Neuronal stem cell (in vitro differentiated cells): ENCODE results near the gene PARP14.
"Not testable (repeated sequence)": the region's sequence is repeated elsewhere in the genome, so short reads cannot be mapped to it uniquely, and the experiment has no call there.

Source experiments
- DNase-seq: peaks from one replicate; pipeline ENCODE4 v3.0.0-alpha.2; 2013; ENCODE audit warnings: low spot score
- H2AFZ ChIP-seq: one replicate; pipeline ENCODE4 v1.6.1; 2013; ENCODE audit warnings: mild to moderate bottlenecking, low read length, inconsistent platforms
- H2AK5ac ChIP-seq: 2 replicates; pipeline ENCODE4 v1.6.1; 2013; ENCODE audit warnings: low read depth, mild to moderate bottlenecking, inconsistent platforms, low read length, moderate library complexity, mixed read lengths
- H2BK120ac ChIP-seq: 2 replicates; pipeline ENCODE4 v1.6.1; 2013; ENCODE audit warnings: low read depth, mild to moderate bottlenecking, inconsistent platforms, low read length, moderate library complexity, mixed read lengths
- H2BK12ac ChIP-seq: one replicate; pipeline ENCODE4 v1.6.1; 2013; ENCODE audit warnings: low read length, inconsistent platforms
- H2BK15ac ChIP-seq: 2 replicates; pipeline ENCODE4 v1.6.1; 2013; ENCODE audit warnings: mild to moderate bottlenecking, low read length, inconsistent platforms, mixed read lengths
- H2BK5ac ChIP-seq: one replicate; pipeline ENCODE4 v1.6.1; 2013; ENCODE audit warnings: inconsistent platforms, mild to moderate bottlenecking, low read length, moderate library complexity
- H3K14ac ChIP-seq: one replicate; pipeline ENCODE4 v1.6.1; 2013; ENCODE audit warnings: low read length, inconsistent platforms
- H3K18ac ChIP-seq: 2 replicates; pipeline ENCODE4 v1.6.1; 2013; ENCODE audit warnings: low read length, inconsistent platforms
- H3K23ac ChIP-seq: 2 replicates; pipeline ENCODE4 v1.6.1; 2013; ENCODE audit warnings: low read depth, mild to moderate bottlenecking, mixed read lengths, low read length, inconsistent platforms; ENCODE audit not compliant: poor library complexity
- H3K27ac ChIP-seq: replicated peaks from 3 replicates; pipeline ENCODE4 v1.5.1; 2013; ENCODE audit warnings: low read length, inconsistent platforms
- H3K27me3 ChIP-seq, 3 experiments: 2 replicates each; pipeline ENCODE4 v1.6.1; 2013; ENCODE audit warnings: low read length in 3 of 3, mild to moderate bottlenecking in 2 of 3, inconsistent platforms in 1 of 3, low read depth in 1 of 3, mixed read lengths in 1 of 3, moderate library complexity in 1 of 3; ENCODE audit not compliant: control insufficient read depth in 3 of 3, insufficient read depth in 3 of 3
- H3K36me3 ChIP-seq, 2 donors: replicated peaks in 1 of 2; 2 replicates each; pipeline ENCODE4 v1.6.1; 2013; ENCODE audit warnings: low read length in 2 of 2; ENCODE audit not compliant: control insufficient read depth in 2 of 2, insufficient read depth in 2 of 2
- H3K4ac ChIP-seq: 2 replicates; pipeline ENCODE4 v1.6.1; 2013; ENCODE audit warnings: inconsistent platforms, mild to moderate bottlenecking, low read length, moderate library complexity
- H3K4me1 ChIP-seq, 2 donors: 1 replicate in 1 of 2; 2 replicates in 1 of 2; pipeline ENCODE4 v1.6.1; 2013; ENCODE audit warnings: low read length in 2 of 2, low read depth in 1 of 2; ENCODE audit not compliant: control insufficient read depth in 2 of 2, insufficient read depth in 1 of 2
- H3K4me2 ChIP-seq: one replicate; pipeline ENCODE4 v1.6.1; 2013; ENCODE audit warnings: mild to moderate bottlenecking, low read length, inconsistent platforms; ENCODE audit not compliant: insufficient read depth, poor library complexity, severe bottlenecking
- H3K4me3 ChIP-seq, 2 donors: 2 replicates each; pipeline ENCODE4 v1.5.1; 2013; ENCODE audit warnings: low read length in 2 of 2, mild to moderate bottlenecking in 2 of 2, inconsistent platforms in 1 of 2, moderate library complexity in 1 of 2
- H3K79me1 ChIP-seq: one replicate; pipeline ENCODE4 v1.6.1; 2013; ENCODE audit warnings: low read depth, mild to moderate bottlenecking, inconsistent platforms, low read length, moderate library complexity
- H3K9ac ChIP-seq: one replicate; pipeline ENCODE4 v1.6.1; 2013; ENCODE audit warnings: mild to moderate bottlenecking, low read depth, low read length, inconsistent platforms; ENCODE audit not compliant: poor library complexity
- H3K9me3 ChIP-seq, 2 donors: replicated peaks in 1 of 2; 2 replicates each; pipeline versions ENCODE3 to v1.6.1; 2013; ENCODE audit warnings: low read length in 2 of 2, mild to moderate bottlenecking in 2 of 2, inconsistent platforms in 1 of 2, low read depth in 1 of 2, mixed read lengths in 1 of 2, moderate library complexity in 1 of 2; ENCODE audit not compliant: control insufficient read depth in 2 of 2, insufficient read depth in 1 of 2
- H4K8ac ChIP-seq: one replicate; pipeline ENCODE4 v1.6.1; 2013; ENCODE audit warnings: low read depth, mild to moderate bottlenecking, inconsistent platforms, low read length, moderate library complexity
- H4K91ac ChIP-seq: one replicate; pipeline ENCODE4 v1.6.1; 2013; ENCODE audit warnings: low read length, low read depth, mild to moderate bottlenecking, inconsistent platforms; ENCODE audit not compliant: poor library complexity
- WGBS, 2 donors: extraction: QIAGEN DNeasy Blood & Tissue Kit; methylation state at CpG; one replicate each; pipeline ENCODE4 v1.1.7; 2013; ENCODE audit warnings: missing lambda C conversion rate in 2 of 2, mixed read lengths in 1 of 2; ENCODE audit not compliant: insufficient read length in 2 of 2, insufficient replicate concordance in 1 of 2; ENCODE audit errors: extremely low coverage in 2 of 2; 5-methylcytosine and 5-hydroxymethylcytosine counted together

Gene PARP14

DNA sequence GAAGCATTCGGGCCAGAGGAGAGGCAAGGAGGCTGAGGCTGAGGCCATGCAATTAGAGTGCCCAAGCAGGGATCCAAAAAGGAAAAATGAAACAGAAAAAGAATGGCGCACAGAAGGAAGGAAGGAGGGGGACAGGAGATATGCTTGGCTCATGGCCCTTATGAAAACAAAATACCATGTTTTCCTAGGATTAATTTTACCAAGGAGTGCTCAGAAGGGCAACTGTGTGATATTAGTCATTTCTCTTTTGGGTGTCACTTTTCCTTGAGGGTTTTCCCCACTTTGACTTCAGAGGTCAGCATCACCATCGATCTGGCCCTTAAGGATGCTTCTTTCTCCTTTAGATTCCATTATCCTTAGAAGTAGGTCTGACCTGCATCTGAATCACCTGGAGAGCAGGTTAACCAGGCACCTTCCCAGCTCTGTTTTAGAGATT lies 1.4 kb downstream of the PARP14 start:
- Histone ChIP-seq H3K36me3 (peaks cover 0 to 1% of the 10 kb centered on the region in 2 donors), H3K27me3 (peaks cover 2 to 27% (median 9%) of the 10 kb centered on the region in 3 experiments), H3K9ac (no peak overlapping the region), H3K4ac (no peak overlapping the region), H3K9me3 (peaks cover 0 to 3% of the 10 kb centered on the region in 2 donors), H2AK5ac (no peak overlapping the region), H3K27ac (no peak overlapping the region), H3K4me3 (no peak overlapping the region), H2BK15ac (no peak overlapping the region), H2BK120ac (no peak overlapping the region), H3K23ac (no peak overlapping the region), H3K14ac (no peak overlapping the region), H2AFZ (no peak overlapping the region), H3K4me2 (no peak overlapping the region), H2BK12ac (no peak overlapping the region), H3K79me1 (no peaks in the 10 kb centered on the region), H4K8ac (no peak overlapping the region), H4K91ac (no peak overlapping the region), H3K4me1 (peaks cover 5% of the 10 kb centered on the region in 2 donors), H3K18ac (no peak overlapping the region), H2BK5ac (no peak overlapping the region)
- no peak for DNase-seq
- WGBS, 2 donors: no CpG with 5 or more reads among the region's 3 CpGs

DNA sequence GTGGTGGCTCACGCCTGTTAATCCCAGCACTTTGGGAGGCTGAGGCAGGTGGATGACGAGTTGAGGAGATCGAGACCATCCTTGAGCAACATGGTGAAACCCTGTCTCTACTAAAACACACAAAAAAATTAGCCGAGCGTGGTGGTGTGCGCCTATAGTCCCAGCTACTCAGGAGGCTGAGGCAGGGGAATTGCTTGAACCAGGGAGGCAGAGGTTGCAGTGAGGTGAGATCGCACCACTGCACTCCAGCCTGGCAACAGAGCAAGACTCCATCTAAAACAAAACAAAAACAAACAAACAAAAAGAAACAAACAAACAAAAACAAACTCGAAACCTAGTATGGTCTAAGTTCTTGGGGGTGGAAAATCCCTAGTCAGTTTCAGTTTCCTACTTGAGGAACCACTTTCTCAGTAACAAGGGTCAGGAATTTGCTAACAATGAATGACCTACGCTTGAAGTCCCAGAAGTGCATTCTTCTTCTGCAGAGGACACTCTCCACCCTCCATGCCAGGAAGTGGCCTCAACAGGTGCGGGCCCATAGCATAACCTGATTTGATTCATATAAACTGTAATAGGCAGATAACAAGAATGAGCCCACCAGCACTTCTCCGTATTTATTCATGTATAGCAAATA lies 2.3 kb downstream of the PARP14 start:
- H2BK15ac ChIP-seq, H3K18ac ChIP-seq, H3K36me3 ChIP-seq, H3K9ac ChIP-seq, H3K9me3 ChIP-seq, H2AK5ac ChIP-seq, H2AFZ ChIP-seq, H3K27ac ChIP-seq, H3K14ac ChIP-seq, H3K4me2 ChIP-seq, DNase-seq, H4K91ac ChIP-seq, H3K23ac ChIP-seq, H3K4ac ChIP-seq, H3K79me1 ChIP-seq, H3K4me3 ChIP-seq, H4K8ac ChIP-seq, H2BK120ac ChIP-seq, H2BK12ac ChIP-seq, H2BK5ac ChIP-seq, H3K4me1 ChIP-seq: not testable (repeated sequence)
- H3K27me3 ChIP-seq: peaks cover 2 to 27% (median 7%) of the 10 kb centered on the region in 3 experiments
- no CpG with 5 or more reads among the region's 11 CpGs for WGBS, 2 donors

DNA sequence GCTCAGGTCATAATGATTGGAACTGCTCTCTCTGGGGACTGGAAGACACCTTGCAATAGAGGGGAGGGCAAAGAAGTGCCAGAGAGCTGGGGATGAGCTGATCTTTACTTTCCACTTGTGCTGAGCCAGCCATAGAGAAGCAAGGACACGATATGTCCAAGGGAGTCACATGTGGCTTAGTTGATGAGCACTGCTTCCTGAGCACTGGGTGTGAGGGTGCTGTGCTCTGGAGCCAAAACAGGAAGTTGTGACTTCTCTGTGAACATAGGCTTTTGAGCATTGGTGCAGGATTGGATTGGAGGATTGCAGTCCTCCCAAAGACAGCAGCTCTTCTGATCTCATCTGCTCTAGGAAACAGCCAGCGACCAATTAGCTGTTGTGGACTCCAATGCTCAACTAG lies 6.7 kb downstream of the PARP14 start:
- Histone ChIP-seq H4K8ac (no peak overlapping the region), H2BK5ac (no peak overlapping the region), H3K18ac (no peak overlapping the region), H4K91ac (no peak overlapping the region), H3K23ac (no peak overlapping the region), H3K4ac (no peak overlapping the region), H2AK5ac (no peak overlapping the region), H2BK120ac (no peak overlapping the region), H3K79me1 (no peaks in the 10 kb centered on the region), H2BK15ac (no peak overlapping the region), H3K4me1 (no peaks in the 10 kb centered on the region), H3K14ac (no peak overlapping the region), H3K27ac (no peak overlapping the region), H3K27me3 (no peaks in the 10 kb centered on the region), H3K36me3 (peaks cover 0 to 6% of the 10 kb centered on the region in 2 donors), H3K9ac (no peak overlapping the region), H2BK12ac (no peak overlapping the region), H2AFZ (no peak overlapping the region), H3K4me2 (no peak overlapping the region), H3K4me3 (no peak overlapping the region), H3K9me3 (no peaks in the 10 kb centered on the region)
- WGBS, 2 donors: no CpG with 5 or more reads among the region's 2 CpGs
- DNase-seq: no peak

DNA sequence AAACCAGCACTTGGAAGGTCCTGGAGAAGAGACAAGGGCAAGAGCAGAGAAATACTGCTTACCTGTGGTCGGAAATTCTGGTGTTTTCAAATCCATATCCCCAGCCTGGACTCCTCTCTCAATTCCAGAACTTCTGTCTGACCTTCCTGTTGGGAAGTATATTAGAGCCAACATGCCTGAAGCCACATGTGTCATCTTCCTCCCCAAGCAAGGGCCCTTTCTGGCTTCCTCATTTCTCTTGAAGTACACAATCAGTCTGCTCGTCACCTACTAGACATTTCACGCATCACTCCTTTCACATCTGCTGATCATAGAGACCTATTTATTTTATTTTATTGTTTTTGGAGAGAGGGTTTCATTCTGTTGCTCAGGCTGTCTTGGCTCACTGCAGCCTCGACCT lies 8.4 kb downstream of the PARP14 start:
- no peaks in the 10 kb centered on the region for H3K4me1 ChIP-seq
- H4K91ac ChIP-seq: no peak overlapping the region
- H3K9me3 ChIP-seq: no peaks in the 10 kb centered on the region
- H3K36me3 ChIP-seq: peaks cover 0 to 6% of the 10 kb centered on the region in 2 donors
- no peak overlapping the region for H3K27ac ChIP-seq
- no peak overlapping the region for H2BK120ac ChIP-seq
- no CpG with 5 or more reads among the region's 4 CpGs for whole genome bisulfite sequencing, 2 donors
- no peaks in the 10 kb centered on the region for H3K79me1 ChIP-seq
- H3K14ac ChIP-seq: no peak overlapping the region
- no peak for DNase-seq
- no peak overlapping the region for H2BK12ac ChIP-seq
- no peak overlapping the region for H2BK15ac ChIP-seq
- H4K8ac ChIP-seq: no peak overlapping the region
- no peak overlapping the region for H3K4me2 ChIP-seq
- no peak overlapping the region for H3K18ac ChIP-seq
- no peak overlapping the region for H2BK5ac ChIP-seq
- H3K27me3 ChIP-seq: no peaks in the 10 kb centered on the region
- H3K23ac ChIP-seq: no peak overlapping the region
- H2AFZ ChIP-seq: no peak overlapping the region
- no peak overlapping the region for H3K9ac ChIP-seq
- no peak overlapping the region for H3K4me3 ChIP-seq
- H2AK5ac ChIP-seq: no peak overlapping the region
- H3K4ac ChIP-seq: no peak overlapping the region
